Suprapubic skin (tissue), 4 donors: ENCODE measurements around the gene UVRAG. TPM values are rescaled to one million over a fixed set of nuclear protein-coding genes. Genes with fewer than 3 reads are reported as not detected.

Source experiments
- DNase-seq, 2 donors: peaks; one replicate each; pipeline ENCODE4 v3.0.0-alpha.2; 2019; ENCODE audit warnings: low spot score in 2 of 2
- H3K27ac ChIP-seq: fragments of 200-600 bp; sonication (generic); one replicate; pipeline ENCODE4 v1.5.1; 2019
- H3K27me3 ChIP-seq: fragments of 200-600 bp; sonication (generic); one replicate; pipeline ENCODE4 v1.5.1; 2019
- H3K36me3 ChIP-seq: fragments of 200-600 bp; sonication (generic); one replicate; pipeline ENCODE4 v1.5.1; 2019
- H3K4me1 ChIP-seq: fragments of 200-600 bp; sonication (generic); one replicate; pipeline ENCODE4 v1.5.1; 2019
- H3K4me3 ChIP-seq: fragments of 200-600 bp; sonication (generic); one replicate; pipeline ENCODE4 v1.5.1; 2019; ENCODE audit warnings: mild to moderate bottlenecking
- H3K9me3 ChIP-seq: fragments of 200-600 bp; sonication (generic); one replicate; pipeline ENCODE4 v1.5.1; 2019
- CTCF ChIP-seq, 2 donors: fragments of 200-600 bp in 1 of 2; fragments of 450-650 bp in 1 of 2; sonication (generic) in 1 of 2; IDR thresholded peaks; one replicate each; pipeline ENCODE4 v1.5.1; 2016 to 2019; ENCODE audit warnings: antibody characterized with exemption in 2 of 2, mild to moderate bottlenecking in 1 of 2, moderate library complexity in 1 of 2
- EP300 ChIP-seq: sonication (generic); formaldehyde crosslinking; IDR thresholded peaks from one replicate; pipeline ENCODE4 v1.6.1; 2017; ENCODE audit warnings: antibody characterized with exemption
- POLR2A ChIP-seq, 2 donors: fragments of 450-650 bp; IDR thresholded peaks; one replicate each; pipeline ENCODE4 v1.6.1; 2017; ENCODE audit warnings: antibody characterized with exemption in 2 of 2, mild to moderate bottlenecking in 2 of 2, moderate library complexity in 2 of 2
- POLR2AphosphoS5 ChIP-seq, 3 donors: sonication (generic); formaldehyde crosslinking; IDR thresholded peaks; one replicate each; pipeline ENCODE4 v1.6.1; 2017; ENCODE audit warnings: antibody characterized with exemption in 3 of 3
- WGBS: methylation state at CpG from one replicate; pipeline ENCODE4 v1.1.5; 2018; 5-methylcytosine and 5-hydroxymethylcytosine counted together
- total RNA-seq, 4 donors: library from RNA; depleted of rRNA; stranded (reverse); fragments of >200 nt; gene quantifications; one replicate each; pipeline ENCODE4 v1.1.0, GENCODE V29; 2016

The UVRAG gene
- total RNA-seq, 4 donors from 2014 or later = 17.5 to 30.0 (median 22.1) TPM

- no peak for TF ChIP-seq CTCF (IDR thresholded peaks at IDR 0.05)
- no peak for TF ChIP-seq POLR2AphosphoS5 (IDR thresholded peaks at IDR 0.05)
- no peak for TF ChIP-seq POLR2A (IDR thresholded peaks at IDR 0.05)
- no peak for TF ChIP-seq EP300
- WGBS = 84% methylated on average over 3 of the region's 3 CpGs
- Histone ChIP-seq H3K4me1 (no peaks in the 10 kb centered on the region), H3K36me3 (no peaks in the 10 kb centered on the region), H3K27ac (no peak overlapping the region), H3K9me3 (no peaks in the 10 kb centered on the region), H3K4me3 (no peak overlapping the region), H3K27me3 (no peaks in the 10 kb centered on the region)
- DNase-seq = no peak
Measured at GRCh38 chr11:75900848-75901247, 85.8 kb downstream of the UVRAG start.

DNA sequence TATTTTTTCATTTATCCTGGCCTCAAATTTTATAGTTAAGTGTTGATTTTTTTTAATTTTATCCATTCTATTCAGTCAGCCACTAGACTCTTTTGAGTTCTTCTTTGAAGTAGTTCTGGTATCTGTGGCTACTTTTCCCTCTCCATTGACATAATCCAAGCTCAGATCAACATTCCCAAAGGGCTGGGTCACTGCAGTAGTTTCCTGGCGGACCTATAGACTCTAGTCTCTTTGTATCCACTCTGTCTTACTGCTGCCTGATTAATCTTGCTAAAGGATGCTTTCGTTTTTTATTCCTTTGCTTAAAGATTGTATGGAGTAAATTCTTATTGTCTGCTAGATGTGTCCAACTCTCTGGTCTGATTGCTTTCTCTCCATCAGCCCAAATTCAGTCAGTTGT, 87.6 kb downstream of the UVRAG start:
- Histone ChIP-seq H3K9me3 (no peaks in the 10 kb centered on the region), H3K4me3 (no peak overlapping the region), H3K27ac (no peak overlapping the region), H3K27me3 (no peaks in the 10 kb centered on the region), H3K36me3 (no peaks in the 10 kb centered on the region), H3K4me1 (no peaks in the 10 kb centered on the region)
- DNase-seq = no peak
- no peak for TF ChIP-seq POLR2A (IDR thresholded peaks at IDR 0.05)
- no peak for TF ChIP-seq EP300
- no peak for TF ChIP-seq CTCF (IDR thresholded peaks at IDR 0.05)
- TF ChIP-seq POLR2AphosphoS5 (IDR thresholded peaks at IDR 0.05) = no peak
- 93% methylated on average over 2 of the region's 2 CpGs for WGBS

DNA sequence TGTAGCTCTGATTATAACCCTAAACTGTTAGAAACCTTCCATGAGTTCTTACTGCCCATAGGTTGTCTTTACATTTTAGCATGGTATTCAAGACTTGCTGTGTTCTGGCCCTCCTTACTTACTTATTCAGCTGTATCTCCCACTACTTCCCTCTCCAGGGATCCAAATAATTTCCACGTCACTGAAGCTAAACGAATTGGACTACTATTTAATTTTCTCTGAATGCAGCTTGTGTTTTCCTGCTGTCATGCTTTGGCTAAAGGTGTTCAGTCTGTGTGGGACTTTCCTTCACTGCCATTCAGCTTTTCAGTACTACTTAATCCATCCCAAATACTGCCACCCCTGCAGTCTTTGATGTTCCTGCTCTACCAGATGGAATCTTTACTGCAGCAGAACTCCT, 88.3 kb downstream of the UVRAG start:
- no peak overlapping the region for H3K27ac ChIP-seq
- DNase-seq = no peak
- WGBS = 52% methylated on average over 2 of the region's 2 CpGs
- no peak overlapping the region for H3K4me3 ChIP-seq
- H3K9me3 ChIP-seq = no peaks in the 10 kb centered on the region
- no peaks in the 10 kb centered on the region for H3K27me3 ChIP-seq
- TF ChIP-seq POLR2AphosphoS5 (IDR thresholded peaks at IDR 0.05) = no peak
- TF ChIP-seq CTCF (IDR thresholded peaks at IDR 0.05) = no peak
- no peak for TF ChIP-seq POLR2A (IDR thresholded peaks at IDR 0.05)
- no peaks in the 10 kb centered on the region for H3K4me1 ChIP-seq
- no peaks in the 10 kb centered on the region for H3K36me3 ChIP-seq

GRCh38 chr11:75905434-75905833, 90.4 kb downstream of the UVRAG start:
- no peak for DNase-seq
- H3K36me3 ChIP-seq = no peaks in the 10 kb centered on the region
- no peak overlapping the region for H3K27ac ChIP-seq
- H3K27me3 ChIP-seq = no peaks in the 10 kb centered on the region
- no peak for TF ChIP-seq EP300
- no peak for TF ChIP-seq POLR2AphosphoS5 (IDR thresholded peaks at IDR 0.05)
- no peak for TF ChIP-seq POLR2A (IDR thresholded peaks at IDR 0.05)
- no peak for TF ChIP-seq CTCF (IDR thresholded peaks at IDR 0.05)
- H3K9me3 ChIP-seq = no peaks in the 10 kb centered on the region
- H3K4me3 ChIP-seq = no peak overlapping the region
- H3K4me1 ChIP-seq = no peaks in the 10 kb centered on the region

- no peak for DNase-seq
- no peak for TF ChIP-seq CTCF (IDR thresholded peaks at IDR 0.05)
- TF ChIP-seq EP300 = no peak
- no peak for TF ChIP-seq POLR2AphosphoS5 (IDR thresholded peaks at IDR 0.05)
- TF ChIP-seq POLR2A (IDR thresholded peaks at IDR 0.05) = no peak
- peaks cover 2% of the 10 kb centered on the region for H3K36me3 ChIP-seq
- H3K27ac ChIP-seq = no peak overlapping the region
- no peaks in the 10 kb centered on the region for H3K4me1 ChIP-seq
- no peaks in the 10 kb centered on the region for H3K9me3 ChIP-seq
- WGBS = 86% methylated on average over 3 of the region's 3 CpGs
- no peak overlapping the region for H3K4me3 ChIP-seq
- no peaks in the 10 kb centered on the region for H3K27me3 ChIP-seq
Measured at GRCh38 chr11:75907906-75908527, 93.0 kb downstream of the UVRAG start.
